Tongue (tissue), 2 donors: ENCODE results near the gene CST2. TPM values are rescaled to one million over a fixed set of nuclear protein-coding genes. Genes with fewer than 3 reads are reported as not detected.
A peak's percentile ranks its signal among the peaks of the same experiment; 100 is the strongest.
"Not testable (repeated sequence)": the region's sequence is repeated elsewhere in the genome, so short reads cannot be mapped to it uniquely, and the experiment has no call there.

Source experiments
- DNase-seq: peaks from one replicate; pipeline ENCODE4 v3.0.0-alpha.2; 2015
- total RNA-seq: library from RNA; depleted of rRNA; stranded (reverse); fragments of >200 nt; gene quantifications from one replicate; pipeline ENCODE4 v1.2.3, GENCODE V29; 2014

The CST2 gene
- total RNA-seq, result not detected

- no peak for DNase-seq
Measured at GRCh38 chr20:23826541-23827021, at the start of gene CST2. TSS of gene CST2 (minus strand) at chr20:23826729. CDS start at chr20:23826660, 69 bp downstream.

GRCh38 chr20:23875606-23876237 lies 49.2 kb upstream of the CST2 start:
- no peak for DNase-seq

GRCh38 chr20:23874747-23875146 lies 48.2 kb upstream of the CST2 start:
- no peak for DNase-seq

DNA sequence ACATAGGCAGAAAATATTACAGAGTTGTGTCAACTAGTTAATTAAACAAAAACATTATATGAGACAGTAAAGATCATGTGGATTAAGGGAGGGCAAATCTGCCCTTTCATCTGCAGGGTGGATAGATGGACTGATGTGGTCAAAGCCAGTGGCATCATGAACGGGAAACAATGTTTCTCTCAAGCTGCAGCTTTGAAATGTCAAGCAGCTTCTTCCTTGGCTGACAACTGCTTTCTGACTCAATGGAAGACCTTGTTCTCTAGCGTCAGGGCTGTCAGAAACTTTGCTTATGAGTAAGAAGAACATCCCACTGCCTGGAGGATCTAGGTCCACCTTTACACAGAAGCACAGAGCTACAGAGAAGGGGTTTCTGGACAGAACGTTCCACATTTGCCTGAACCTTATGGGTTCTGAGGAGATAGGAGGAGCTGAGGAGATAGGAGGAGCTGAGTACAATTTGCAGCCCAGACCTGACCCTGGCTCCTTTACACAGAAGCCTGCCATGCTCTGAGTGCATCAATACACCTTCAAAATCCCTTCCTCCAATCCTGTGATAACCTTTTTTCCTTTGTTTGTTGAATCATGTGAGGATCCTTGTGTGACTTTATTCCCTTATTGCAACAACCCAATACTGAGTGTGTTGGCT lies 47.0 kb upstream of the CST2 start:
- no peak for DNase-seq

DNA sequence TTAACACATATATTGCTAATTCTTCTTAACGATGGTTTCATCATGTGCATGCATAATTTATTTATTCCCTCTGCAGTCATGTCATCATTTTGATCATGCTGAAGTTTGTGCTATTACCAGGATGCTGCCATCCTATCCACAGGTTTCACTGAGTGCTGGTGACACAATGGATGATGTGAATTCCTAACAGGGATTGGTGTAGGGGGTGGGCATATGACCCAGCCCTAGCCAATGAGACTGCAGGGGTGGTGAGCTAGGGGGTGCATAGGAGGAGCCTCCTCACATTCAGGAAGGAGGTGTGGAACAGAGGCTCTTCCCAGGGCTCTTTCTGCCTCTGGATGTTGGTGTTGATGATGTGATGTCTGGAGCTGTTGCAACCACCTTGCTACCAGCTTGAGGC lies 45.5 kb upstream of the CST2 start:
- DNase-seq, result no peak

GRCh38 chr20:23870461-23870860 lies 43.9 kb upstream of the CST2 start:
- DNase-seq, result peak; percentile 20

DNA sequence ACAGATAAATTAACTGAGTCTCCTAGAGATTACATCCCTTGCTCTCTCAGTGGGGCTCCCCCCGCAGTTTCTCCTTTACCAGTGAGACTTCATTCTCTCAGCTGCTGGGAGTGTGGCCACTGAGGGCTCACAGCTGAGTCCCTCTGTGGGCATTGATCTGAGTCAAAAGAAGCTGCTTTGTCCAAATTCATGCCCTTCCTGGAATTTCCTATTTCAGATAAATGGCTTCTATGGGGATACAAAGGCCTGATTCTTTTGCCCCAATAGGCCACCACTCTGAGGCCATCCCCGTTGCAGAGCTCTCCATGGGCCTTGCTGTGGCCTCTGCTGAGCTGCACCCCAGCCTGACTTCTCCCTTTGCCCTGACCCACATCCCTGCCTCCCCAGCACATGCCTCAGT lies 43.0 kb upstream of the CST2 start:
- no peak for DNase-seq

DNA sequence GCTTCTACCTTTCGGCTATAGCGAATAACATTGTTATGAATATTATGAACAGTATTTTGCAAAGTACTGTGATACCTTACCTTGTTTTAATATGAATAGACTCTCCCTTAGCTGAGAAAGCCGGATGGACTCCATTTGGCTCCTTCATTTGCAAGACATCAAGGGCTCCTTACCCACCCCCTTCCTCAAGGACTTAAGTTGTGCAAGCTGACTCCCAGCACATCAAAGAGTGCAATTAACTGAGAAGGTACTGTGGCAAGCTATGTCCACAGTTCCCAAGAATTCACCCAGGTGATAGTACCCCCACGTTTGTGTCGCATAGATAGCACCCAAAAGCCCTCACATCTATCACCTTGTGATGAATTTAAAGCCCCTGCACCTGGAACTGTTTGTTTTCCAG lies 41.8 kb upstream of the CST2 start:
- no peak for DNase-seq

DNA sequence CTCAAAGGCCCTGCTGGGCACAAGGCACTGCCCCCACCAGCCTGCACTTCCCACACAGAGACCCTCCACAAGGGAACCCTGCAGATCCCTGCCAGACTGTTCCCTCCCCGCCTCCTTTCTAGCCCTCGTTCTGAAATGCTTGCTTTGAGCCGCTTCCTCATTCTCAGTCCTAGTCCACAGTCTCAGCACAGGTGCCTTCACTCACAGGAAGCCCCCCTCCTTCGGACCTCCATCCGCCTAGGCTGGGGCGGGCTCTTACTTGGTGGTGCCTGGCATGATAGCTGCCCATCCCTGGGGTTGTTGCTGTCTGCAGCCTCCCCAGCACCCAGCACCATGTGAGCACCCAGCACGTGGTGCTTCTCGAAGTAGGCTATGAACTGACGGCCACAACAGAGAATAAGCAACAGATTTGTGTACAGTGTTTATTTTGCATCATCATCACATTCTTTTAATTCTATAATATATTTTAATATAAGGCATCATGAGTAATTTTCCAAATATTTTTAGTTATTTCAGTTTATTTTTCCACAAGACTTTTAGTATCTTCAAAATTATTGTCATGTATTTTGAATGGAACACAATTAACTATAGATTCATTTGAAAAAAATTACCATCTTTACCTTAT lies 40.7 kb upstream of the CST2 start:
- DNase-seq, result no peak

DNA sequence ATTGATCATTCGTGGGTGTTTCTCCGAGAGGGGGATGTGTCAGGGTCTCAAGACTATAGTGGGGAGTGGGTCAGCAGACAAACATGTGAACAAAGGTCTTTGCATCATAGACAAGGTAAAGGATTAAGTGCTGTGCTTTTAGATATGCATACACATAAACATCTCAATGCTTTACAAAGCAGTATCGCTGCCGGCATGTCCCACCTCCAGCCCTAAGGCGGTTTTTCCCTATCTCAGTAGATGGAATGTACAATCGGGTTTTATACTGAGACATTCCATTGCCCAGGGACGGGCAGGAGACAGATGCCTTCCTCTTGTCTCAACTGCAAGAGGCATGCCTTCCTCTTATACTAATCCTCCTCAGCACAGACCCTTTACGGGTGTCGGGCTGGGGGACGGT lies 34.2 kb upstream of the CST2 start:
- not testable (repeated sequence) for DNase-seq

- DNase-seq, result no peak
Measured at GRCh38 chr20:23857962-23858595, 31.6 kb upstream of the CST2 start.

DNA sequence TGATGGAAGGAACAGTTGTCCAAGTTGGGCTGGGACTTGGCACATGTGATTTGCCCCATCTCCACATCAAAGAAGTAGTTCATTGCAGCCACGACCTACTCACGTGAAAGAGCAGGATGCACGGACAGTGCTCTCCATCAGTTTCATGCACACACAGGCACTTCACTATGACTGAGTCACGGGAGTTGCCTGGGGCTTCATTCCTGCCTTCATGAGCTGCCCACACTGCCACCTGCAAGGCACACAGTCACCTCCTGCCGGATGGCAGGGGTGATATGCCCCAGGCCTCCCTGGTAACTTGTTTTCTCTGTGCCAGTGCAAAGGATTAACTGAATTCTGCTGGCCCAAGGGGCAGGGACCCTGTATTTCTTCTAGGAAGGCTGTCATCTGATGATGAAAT lies 30.2 kb upstream of the CST2 start:
- no peak for DNase-seq

DNA sequence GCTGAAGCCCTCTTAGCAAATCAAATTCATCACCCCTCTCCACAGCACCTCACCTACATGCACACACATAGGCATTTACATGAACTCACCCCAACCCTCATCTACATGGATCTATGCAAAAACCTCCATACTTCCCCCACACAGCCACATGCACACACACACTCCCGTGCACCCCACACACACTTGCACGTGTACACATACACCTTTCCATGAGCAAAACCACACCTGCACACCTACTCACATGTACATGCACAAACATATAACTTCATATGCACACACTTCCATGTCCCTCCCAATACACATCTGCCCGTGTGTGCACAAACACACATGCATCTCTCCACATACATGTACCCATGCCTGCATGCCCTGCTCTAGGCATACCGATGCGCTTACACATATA lies 29.7 kb upstream of the CST2 start:
- DNase-seq, result no peak

DNA sequence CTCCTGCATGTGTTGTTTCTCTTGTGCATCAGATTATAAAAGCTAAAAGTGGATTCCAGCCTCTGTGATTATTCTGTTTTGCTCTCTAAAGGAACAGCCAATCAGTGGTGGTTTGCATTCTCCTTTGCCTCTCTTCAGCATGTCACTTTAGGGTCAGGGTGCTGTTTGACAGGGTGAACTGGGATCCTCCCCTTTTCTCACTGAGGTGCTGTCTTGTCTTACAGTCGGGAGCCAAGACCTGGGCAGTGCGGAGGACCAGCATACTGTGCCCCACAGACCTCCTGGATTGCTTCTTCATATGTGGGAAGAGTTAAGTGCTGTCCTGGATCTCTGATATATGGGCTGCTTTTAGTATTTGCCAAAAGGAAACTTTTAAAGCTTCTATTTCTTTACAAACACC lies 15.2 kb upstream of the CST2 start:
- no peak for DNase-seq

GRCh38 chr20:23835716-23836115 lies 9.2 kb upstream of the CST2 start:
- no peak for DNase-seq

- no peak for DNase-seq
Measured at GRCh38 chr20:23832775-23833513, 6.4 kb upstream of the CST2 start.

DNA sequence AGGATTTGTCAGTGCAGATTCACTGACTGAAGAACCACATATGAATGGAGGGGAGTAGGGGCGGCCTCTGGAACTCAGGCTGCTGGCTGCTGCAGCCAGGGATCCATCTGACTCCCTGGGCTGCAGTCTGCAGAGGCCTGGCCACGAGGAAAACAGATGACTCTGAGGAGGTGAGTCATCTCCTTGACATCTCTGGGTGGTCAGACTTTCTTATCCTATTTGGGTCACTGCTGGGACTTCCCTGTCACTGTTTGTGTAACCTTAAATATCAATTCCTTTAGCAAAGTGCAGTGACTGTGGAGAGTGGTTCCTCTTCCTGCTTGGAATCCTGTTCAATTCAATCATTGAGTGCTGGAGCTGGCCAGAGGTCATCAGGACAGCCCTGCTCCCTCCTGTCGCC lies 5.4 kb upstream of the CST2 start:
- DNase-seq, result not testable (repeated sequence)

DNA sequence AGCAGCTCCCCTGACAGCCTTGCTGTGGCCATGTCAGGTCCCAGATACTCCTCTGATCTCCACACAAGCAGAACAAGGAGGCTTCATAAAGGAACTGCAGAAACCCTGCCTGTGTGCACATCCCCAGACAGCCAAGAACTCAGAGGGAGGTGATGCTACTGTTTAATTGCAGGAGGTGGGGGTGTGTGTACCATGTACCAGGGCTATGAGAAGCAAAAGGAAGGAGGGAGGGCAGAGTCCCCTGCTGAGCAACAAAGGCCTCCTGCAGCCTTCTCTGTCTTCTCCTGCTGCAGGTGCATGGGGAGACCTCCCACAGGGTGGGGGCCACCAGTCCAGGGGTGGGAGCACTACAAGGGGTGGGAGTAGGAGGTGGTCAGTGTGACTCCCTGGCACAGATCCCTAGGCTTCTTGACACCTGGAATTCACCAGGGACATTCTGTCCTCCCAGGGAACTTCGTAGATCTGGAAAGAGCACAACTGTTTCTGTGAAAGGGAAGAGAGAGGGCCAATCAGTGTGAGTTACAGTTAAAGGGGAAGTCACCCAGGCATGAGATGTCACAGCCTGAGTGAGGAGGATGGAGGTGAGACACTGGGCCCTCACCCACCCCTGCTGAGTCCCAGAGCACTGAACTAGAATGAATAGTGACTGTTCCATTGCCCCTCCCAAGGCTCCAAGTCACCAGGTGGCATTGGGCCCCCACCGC lies 2.8 kb downstream of the CST2 start:
- no peak for DNase-seq

- DNase-seq, result peak; percentile 51
Measured at GRCh38 chr20:23823111-23823510, 3.4 kb downstream of the CST2 start.

- DNase-seq, result peak; percentile 18
Measured at GRCh38 chr20:23820493-23820892, 6.0 kb downstream of the CST2 start.

DNA sequence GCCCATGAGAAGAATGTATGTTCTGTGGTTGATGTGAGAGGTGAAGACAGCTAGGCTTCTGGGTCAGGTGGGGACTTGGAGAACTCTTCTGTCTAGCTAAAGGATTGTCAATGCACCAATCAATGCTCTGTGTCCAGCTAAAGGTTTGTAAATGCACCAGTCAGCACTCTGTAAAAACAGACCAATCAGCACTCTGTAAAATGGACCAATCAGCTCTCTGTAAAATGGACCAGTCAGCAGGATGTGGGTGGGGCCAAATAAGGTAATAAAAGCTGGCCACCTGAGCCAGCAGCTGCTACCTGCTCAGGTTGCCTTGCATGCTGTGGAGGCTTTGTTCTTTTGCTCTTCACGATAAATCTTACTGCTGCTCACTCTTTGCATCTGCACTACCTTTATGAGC lies 15.0 kb downstream of the CST2 start:
- not testable (repeated sequence) for DNase-seq

- not testable (repeated sequence) for DNase-seq
Measured at GRCh38 chr20:23810349-23810748, 16.2 kb downstream of the CST2 start.
